ENCODE data around the gene ANKRD28. TPM values are rescaled to one million over a fixed set of nuclear protein-coding genes. Genes with fewer than 3 reads are reported as not detected.
"Not testable (repeated sequence)": the region's sequence is repeated elsewhere in the genome, so short reads cannot be mapped to it uniquely, and the experiment has no call there.

ANKRD28 gene
- total RNA-seq, 2 donors from 2014 or later, result 18.4 to 35.8 TPM

DNA sequence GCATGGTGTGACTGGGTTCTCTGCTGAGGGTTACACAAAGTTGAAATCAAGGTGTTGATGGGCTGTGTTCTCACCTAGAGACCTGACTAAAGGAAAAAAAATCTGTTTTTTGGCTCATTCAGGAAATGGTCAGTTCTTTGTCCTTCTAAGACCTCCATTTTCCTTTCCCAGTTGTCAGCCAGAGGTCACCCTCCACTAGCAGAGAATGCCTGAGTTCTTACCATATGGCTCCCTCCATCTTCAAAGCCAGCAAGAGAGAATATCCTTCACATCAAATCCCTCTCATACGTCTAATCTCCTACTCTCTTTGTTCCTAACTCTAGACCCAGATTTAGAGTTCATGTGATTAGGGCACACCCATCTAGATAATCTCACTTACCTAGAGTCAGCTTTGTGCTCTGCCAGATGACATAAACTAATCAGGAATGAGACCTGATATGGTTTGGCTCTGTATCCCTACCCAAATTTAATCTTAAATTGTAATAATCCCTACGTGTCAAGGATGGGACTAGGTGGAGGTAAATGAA is 19.4 kb downstream of the ANKRD28 start:
- no peak overlapping the region for H3K4me3 ChIP-seq
- H3K9me3 ChIP-seq, result no peaks in the 10 kb centered on the region
- intact Hi-C loops (cut with DNase I), result no loop called here
- no peaks in the 10 kb centered on the region for H3K4me1 ChIP-seq (replicated peaks)
- no peaks in the 10 kb centered on the region for H3K36me3 ChIP-seq
- no peaks in the 10 kb centered on the region for H3K27me3 ChIP-seq (replicated peaks; ENCODE audit: insufficient read depth)
- no peak for DNase-seq (ENCODE audit: low spot score)
- no peak overlapping the region for H3K27ac ChIP-seq
- 88% methylated on average over 2 of the region's 2 CpGs for WGBS
- no peak for TF ChIP-seq POLR2AphosphoS5 (IDR thresholded peaks at IDR 0.05)
- TF ChIP-seq, protein P1, sequence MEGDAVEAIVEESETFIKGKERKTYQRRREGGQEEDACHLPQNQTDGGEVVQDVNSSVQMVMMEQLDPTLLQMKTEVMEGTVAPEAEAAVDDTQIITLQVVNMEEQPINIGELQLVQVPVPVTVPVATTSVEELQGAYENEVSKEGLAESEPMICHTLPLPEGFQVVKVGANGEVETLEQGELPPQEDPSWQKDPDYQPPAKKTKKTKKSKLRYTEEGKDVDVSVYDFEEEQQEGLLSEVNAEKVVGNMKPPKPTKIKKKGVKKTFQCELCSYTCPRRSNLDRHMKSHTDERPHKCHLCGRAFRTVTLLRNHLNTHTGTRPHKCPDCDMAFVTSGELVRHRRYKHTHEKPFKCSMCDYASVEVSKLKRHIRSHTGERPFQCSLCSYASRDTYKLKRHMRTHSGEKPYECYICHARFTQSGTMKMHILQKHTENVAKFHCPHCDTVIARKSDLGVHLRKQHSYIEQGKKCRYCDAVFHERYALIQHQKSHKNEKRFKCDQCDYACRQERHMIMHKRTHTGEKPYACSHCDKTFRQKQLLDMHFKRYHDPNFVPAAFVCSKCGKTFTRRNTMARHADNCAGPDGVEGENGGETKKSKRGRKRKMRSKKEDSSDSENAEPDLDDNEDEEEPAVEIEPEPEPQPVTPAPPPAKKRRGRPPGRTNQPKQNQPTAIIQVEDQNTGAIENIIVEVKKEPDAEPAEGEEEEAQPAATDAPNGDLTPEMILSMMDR (IDR thresholded peaks at IDR 0.05), result no peak
- TF ChIP-seq POLR2A (IDR thresholded peaks at IDR 0.05), result no peak

DNA sequence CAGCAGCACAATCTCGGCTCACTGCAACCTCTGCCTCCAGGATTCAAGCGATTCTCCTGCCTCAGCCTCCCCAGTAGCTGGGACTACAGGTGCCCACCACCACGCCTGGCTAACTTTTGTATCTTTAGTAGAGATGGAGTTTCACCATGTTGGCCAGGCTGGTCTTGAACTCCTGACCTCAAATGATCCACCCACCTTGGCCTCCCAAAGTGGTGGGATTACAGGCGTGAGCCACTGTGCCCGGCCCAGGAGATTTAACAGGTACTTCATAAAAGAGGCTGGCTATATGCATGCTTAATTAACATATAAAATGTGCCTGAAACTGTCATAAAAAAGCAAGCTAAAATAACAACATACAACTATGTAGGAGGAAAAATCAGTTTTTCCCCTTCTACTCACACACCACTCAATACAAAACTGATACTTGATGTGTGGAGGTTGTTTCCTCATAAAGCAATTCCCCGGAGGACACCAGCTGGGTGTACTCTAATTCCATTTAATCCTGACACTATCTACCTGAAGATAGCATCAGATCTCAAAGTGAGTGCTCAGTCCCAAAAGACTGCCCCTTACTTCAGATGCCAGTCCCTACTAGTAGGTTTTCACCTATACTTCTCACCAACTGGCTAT is 22.7 kb downstream of the ANKRD28 start:
- H3K36me3 ChIP-seq; H3K4me1 ChIP-seq (replicated peaks); H3K9me3 ChIP-seq; H3K27me3 ChIP-seq (replicated peaks; ENCODE audit: insufficient read depth); H3K27ac ChIP-seq; intact Hi-C loops (cut with DNase I); DNase-seq (ENCODE audit: low spot score); H3K4me3 ChIP-seq: not testable (repeated sequence)
- WGBS, result 95% methylated on average over 6 of the region's 6 CpGs

DNA sequence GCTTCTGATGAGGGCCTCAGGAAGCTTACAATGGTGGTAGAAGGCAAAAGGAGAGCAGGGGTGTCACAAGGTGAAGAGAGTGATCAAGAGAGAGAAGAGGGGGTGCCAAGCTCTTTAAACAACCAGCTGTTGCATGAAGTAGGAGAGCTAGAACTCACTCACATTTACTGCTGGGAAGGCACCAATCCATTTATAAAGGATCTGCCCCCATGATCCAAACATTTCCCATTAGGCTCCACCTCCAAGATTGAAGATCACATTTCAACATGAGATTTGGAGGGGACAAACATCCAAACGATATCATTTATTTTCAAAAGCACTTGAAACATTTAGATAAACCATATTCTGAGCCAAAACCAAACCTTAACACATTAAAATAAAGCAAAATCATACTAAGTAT is 26.3 kb downstream of the ANKRD28 start:
- H3K9me3 ChIP-seq, result no peaks in the 10 kb centered on the region
- no peak for DNase-seq (ENCODE audit: low spot score)
- 86% methylated on average over 1 of the region's 1 CpG for WGBS
- no peaks in the 10 kb centered on the region for H3K36me3 ChIP-seq
- H3K27ac ChIP-seq, result no peak overlapping the region
- H3K4me3 ChIP-seq, result no peak overlapping the region
- no peaks in the 10 kb centered on the region for H3K27me3 ChIP-seq (replicated peaks; ENCODE audit: insufficient read depth)
- TF ChIP-seq, protein P1 (IDR thresholded peaks at IDR 0.05), result no peak
- TF ChIP-seq POLR2AphosphoS5 (IDR thresholded peaks at IDR 0.05), result no peak
- no peak for TF ChIP-seq POLR2A (IDR thresholded peaks at IDR 0.05)
- intact Hi-C loops (cut with DNase I), result no loop called here
- H3K4me1 ChIP-seq (replicated peaks), result no peaks in the 10 kb centered on the region

DNA sequence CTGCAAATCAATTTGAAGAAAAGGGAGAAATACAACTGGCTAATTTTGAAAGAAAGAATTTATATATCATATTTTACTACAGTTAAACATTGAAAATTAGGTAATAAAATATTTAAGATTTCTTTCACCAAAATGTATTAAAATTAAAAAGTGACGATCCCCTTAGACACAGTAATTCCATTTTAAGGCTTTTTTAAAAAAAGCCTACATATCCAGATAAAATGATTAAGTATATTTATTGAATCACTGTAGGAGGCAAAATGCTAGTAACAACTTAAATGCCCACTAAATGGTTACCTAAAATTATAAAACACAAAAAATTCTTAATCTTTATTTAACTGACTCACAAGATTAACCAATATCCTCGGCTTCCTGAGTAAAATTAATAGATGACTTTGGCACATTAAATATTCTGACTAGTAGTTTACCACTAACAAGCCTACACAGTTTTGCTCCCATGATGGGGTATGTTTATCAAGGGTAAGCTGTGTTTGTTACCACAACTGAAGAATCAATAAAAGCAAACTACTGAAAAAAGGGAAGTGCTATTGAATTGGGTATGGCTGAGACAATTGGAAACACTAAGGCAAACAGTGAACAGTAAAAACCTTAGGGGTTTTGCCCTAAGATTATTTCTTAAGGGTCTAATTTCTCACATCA is 28.4 kb downstream of the ANKRD28 start:
- Histone ChIP-seq H3K36me3 (no peaks in the 10 kb centered on the region), H3K27me3 (replicated peaks; ENCODE audit: insufficient read depth) (no peaks in the 10 kb centered on the region), H3K4me3 (no peak overlapping the region), H3K9me3 (no peaks in the 10 kb centered on the region), H3K4me1 (replicated peaks) (no peaks in the 10 kb centered on the region), H3K27ac (no peak overlapping the region)
- intact Hi-C loops (cut with DNase I), result no loop called here
- 86% methylated on average over 2 of the region's 2 CpGs for WGBS
- TF ChIP-seq, protein P1 (IDR thresholded peaks at IDR 0.05), result no peak
- TF ChIP-seq POLR2A (IDR thresholded peaks at IDR 0.05) (no peak), POLR2AphosphoS5 (IDR thresholded peaks at IDR 0.05) (no peak)
- DNase-seq (ENCODE audit: low spot score), result no peak

DNA sequence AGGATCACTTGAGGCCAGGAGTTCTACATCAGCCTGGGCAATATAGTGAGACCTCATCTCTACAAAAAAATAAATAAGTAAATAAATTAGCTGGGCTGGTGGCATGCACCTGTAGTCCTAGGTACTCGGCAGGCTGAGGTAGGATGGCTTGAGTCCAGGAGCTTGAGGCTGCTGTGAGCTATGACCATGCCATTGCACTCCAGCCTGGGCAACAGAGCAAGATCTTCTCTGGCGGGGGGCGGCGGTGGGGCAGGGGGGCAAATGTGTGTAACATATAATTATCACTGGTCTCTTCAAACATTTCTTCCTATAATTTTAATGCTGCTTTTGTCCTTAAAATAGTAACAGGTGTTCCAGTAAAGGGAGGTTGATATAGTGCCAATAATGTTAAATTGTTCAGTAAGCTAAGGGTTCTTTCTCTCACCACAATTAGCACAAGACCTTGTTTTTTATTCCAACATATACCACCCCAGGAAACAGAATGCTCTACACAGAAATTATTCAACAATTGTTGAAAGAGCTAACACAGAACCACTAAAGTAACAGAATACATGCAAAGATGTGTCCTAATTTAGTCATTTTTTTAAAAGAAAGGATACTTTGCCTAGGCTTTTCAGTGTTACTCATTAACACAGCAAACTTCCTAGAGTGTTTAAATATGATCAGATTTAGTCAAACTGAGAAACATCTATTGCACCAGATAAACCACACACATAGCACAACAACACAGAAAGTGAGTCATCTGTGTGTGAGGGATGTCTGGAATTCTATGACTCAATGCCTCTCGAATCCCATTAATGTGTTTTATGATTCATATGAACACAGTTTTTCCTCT is 29.1 kb downstream of the ANKRD28 start:
- H3K27me3 ChIP-seq (replicated peaks; ENCODE audit: insufficient read depth), result no peaks in the 10 kb centered on the region
- no peaks in the 10 kb centered on the region for H3K9me3 ChIP-seq
- TF ChIP-seq, protein P1 (IDR thresholded peaks at IDR 0.05), result no peak
- peak; percentile 59 for TF ChIP-seq POLR2AphosphoS5 (IDR thresholded peaks at IDR 0.05)
- H3K27ac ChIP-seq, result no peak overlapping the region
- 62% methylated on average over 5 of the region's 5 CpGs for WGBS
- H3K4me3 ChIP-seq, result no peak overlapping the region
- no peaks in the 10 kb centered on the region for H3K4me1 ChIP-seq (replicated peaks)
- intact Hi-C loops (cut with DNase I), result no loop called here
- DNase-seq (ENCODE audit: low spot score), result no peak
- H3K36me3 ChIP-seq, result no peaks in the 10 kb centered on the region

Data from prostate gland (tissue), 2 donors.